Endothelial cell of umbilical vein (primary cell): ENCODE results near the gene FICD.

ENCODE experiments used
- EZH2 ChIP-seq: IDR thresholded peaks from 2 replicates; pipeline ENCODE4 v1.6.1; 2012; ENCODE audit warnings: borderline replicate concordance, low read depth, mild to moderate bottlenecking, moderate library complexity, low read length, inconsistent platforms; ENCODE audit not compliant: severe bottlenecking
- FOS ChIP-seq: IDR thresholded peaks from 2 replicates; pipeline ENCODE4 v1.6.1; 2011; ENCODE audit warnings: mild to moderate bottlenecking, low read length, moderate library complexity, borderline replicate concordance; ENCODE audit not compliant: insufficient read depth
- GATA2 ChIP-seq: IDR thresholded peaks from 2 replicates; pipeline ENCODE4 v1.7.0; 2011; ENCODE audit warnings: low read depth, mild to moderate bottlenecking, moderate library complexity, mixed read lengths, low read length; ENCODE audit not compliant: insufficient read length, insufficient read depth
- JUN ChIP-seq: IDR thresholded peaks from 2 replicates; pipeline ENCODE4 v1.6.1; 2011; ENCODE audit warnings: borderline replicate concordance, low read depth; ENCODE audit not compliant: insufficient read length, insufficient read depth
- MYC ChIP-seq: IDR thresholded peaks from one replicate; pipeline ENCODE4 v1.6.1; 2011; ENCODE audit warnings: mild to moderate bottlenecking, low read depth, low read length
- POLR2A ChIP-seq: IDR thresholded peaks from 2 replicates; pipeline ENCODE4 v1.6.1; 2012; ENCODE audit warnings: low read depth, mild to moderate bottlenecking, control low read depth, low read length
- POLR2AphosphoS5 ChIP-seq: IDR thresholded peaks from 2 replicates; pipeline ENCODE4 v1.6.1; 2012; ENCODE audit warnings: low read depth, mild to moderate bottlenecking, control low read depth, low read length, moderate library complexity; ENCODE audit not compliant: insufficient read depth
- TF ChIP-seq, protein P1 (sequence below), 2 donors: IDR thresholded peaks; 1 replicate in 1 of 2; 2 replicates in 1 of 2; pipeline ENCODE4 v1.5.1; 2011; ENCODE audit warnings: low read length in 2 of 2, mild to moderate bottlenecking in 2 of 2, moderate library complexity in 2 of 2, control low read depth in 1 of 2, inconsistent platforms in 1 of 2, low read depth in 1 of 2; ENCODE audit not compliant: insufficient read depth in 1 of 2; ENCODE audit errors: extremely low read depth in 1 of 2
- TF ChIP-seq, protein P2 (sequence below): IDR thresholded peaks from 2 replicates; pipeline ENCODE4 v1.6.1; 2011; ENCODE audit not compliant: insufficient read depth, insufficient read length

DNA sequence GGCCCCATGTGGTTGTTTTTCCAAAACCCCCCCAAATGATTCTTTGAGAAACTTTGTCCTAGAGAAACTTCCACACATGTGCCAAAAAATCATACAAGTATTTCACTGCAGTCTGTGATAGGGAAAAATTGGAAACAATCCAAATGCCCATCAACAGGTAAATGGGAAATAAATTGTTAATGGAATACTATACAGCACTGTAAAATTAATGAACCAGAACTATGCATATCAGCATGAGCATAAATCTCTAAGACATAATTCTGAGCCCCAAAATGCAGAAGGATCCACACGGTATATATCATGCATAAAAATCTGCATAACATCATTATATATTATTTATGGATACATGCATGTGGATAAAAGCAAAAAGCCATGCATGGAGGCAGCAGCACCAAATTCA lies 5.3 kb upstream of the FICD start:
- TF ChIP-seq, protein P1, sequence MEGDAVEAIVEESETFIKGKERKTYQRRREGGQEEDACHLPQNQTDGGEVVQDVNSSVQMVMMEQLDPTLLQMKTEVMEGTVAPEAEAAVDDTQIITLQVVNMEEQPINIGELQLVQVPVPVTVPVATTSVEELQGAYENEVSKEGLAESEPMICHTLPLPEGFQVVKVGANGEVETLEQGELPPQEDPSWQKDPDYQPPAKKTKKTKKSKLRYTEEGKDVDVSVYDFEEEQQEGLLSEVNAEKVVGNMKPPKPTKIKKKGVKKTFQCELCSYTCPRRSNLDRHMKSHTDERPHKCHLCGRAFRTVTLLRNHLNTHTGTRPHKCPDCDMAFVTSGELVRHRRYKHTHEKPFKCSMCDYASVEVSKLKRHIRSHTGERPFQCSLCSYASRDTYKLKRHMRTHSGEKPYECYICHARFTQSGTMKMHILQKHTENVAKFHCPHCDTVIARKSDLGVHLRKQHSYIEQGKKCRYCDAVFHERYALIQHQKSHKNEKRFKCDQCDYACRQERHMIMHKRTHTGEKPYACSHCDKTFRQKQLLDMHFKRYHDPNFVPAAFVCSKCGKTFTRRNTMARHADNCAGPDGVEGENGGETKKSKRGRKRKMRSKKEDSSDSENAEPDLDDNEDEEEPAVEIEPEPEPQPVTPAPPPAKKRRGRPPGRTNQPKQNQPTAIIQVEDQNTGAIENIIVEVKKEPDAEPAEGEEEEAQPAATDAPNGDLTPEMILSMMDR (IDR thresholded peaks at IDR 0.05; ENCODE audit: extremely low read depth in 1 of 2, insufficient read depth in 1 of 2, low read depth in 1 of 2, low read length in 2 of 2): no peak
- TF ChIP-seq EZH2 (no peak), FOS (no peak), POLR2A (no peak), POLR2AphosphoS5 (no peak), MYC (no peak), JUN (no peak), GATA2 (no peak)
- TF ChIP-seq, protein P2, sequence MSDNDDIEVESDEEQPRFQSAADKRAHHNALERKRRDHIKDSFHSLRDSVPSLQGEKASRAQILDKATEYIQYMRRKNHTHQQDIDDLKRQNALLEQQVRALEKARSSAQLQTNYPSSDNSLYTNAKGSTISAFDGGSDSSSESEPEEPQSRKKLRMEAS: no peak
